SK-N-SH (cell line): ENCODE measurements around the gene AFG3L2.

Experiments
- RCOR1 ChIP-seq: fragments of 150-350 bp; IDR thresholded peaks from 2 replicates; pipeline ENCODE4 v1.6.1; 2017; ENCODE audit warnings: antibody characterized with exemption, low read length
- TF ChIP-seq, protein P1 (sequence below): fragments of 150-350 bp; IDR thresholded peaks from 2 replicates; pipeline ENCODE4 v1.6.1; 2016; ENCODE audit warnings: mild to moderate bottlenecking, low read depth, low read length
- TF ChIP-seq, protein P2 (sequence below): fragments of 200-600 bp; sonication (generic); IDR thresholded peaks from 2 replicates; pipeline ENCODE4 v1.6.1; 2017; ENCODE audit warnings: antibody characterized with exemption, mild to moderate bottlenecking, moderate library complexity

DNA sequence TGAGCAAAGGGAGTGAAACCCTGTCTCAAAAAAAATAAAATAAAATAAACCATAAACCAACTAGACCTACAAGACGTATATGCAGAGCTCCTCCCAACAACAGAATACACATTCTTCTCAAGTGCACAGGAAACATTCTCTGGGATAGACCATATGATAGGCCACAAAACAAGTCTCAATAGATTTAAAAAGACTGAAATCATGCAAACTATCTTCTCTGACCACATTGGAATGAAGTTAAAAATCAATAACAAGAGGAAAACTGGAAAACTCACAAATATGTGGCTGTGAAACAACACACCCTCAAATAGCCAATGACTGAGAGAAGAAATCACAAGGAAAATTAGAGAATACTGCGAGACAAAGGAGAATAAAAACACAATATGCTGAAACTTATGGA lies 7.2 kb upstream of the AFG3L2 start:
- TF ChIP-seq, protein P1, sequence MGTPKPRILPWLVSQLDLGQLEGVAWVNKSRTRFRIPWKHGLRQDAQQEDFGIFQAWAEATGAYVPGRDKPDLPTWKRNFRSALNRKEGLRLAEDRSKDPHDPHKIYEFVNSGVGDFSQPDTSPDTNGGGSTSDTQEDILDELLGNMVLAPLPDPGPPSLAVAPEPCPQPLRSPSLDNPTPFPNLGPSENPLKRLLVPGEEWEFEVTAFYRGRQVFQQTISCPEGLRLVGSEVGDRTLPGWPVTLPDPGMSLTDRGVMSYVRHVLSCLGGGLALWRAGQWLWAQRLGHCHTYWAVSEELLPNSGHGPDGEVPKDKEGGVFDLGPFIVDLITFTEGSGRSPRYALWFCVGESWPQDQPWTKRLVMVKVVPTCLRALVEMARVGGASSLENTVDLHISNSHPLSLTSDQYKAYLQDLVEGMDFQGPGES = no peak
- TF ChIP-seq RCOR1 = no peak
- TF ChIP-seq, protein P2, sequence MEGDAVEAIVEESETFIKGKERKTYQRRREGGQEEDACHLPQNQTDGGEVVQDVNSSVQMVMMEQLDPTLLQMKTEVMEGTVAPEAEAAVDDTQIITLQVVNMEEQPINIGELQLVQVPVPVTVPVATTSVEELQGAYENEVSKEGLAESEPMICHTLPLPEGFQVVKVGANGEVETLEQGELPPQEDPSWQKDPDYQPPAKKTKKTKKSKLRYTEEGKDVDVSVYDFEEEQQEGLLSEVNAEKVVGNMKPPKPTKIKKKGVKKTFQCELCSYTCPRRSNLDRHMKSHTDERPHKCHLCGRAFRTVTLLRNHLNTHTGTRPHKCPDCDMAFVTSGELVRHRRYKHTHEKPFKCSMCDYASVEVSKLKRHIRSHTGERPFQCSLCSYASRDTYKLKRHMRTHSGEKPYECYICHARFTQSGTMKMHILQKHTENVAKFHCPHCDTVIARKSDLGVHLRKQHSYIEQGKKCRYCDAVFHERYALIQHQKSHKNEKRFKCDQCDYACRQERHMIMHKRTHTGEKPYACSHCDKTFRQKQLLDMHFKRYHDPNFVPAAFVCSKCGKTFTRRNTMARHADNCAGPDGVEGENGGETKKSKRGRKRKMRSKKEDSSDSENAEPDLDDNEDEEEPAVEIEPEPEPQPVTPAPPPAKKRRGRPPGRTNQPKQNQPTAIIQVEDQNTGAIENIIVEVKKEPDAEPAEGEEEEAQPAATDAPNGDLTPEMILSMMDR = no peak
